Hepatocyte (in vitro differentiated cells): ENCODE measurements around the gene MKI67. TPM values are rescaled to one million over a fixed set of nuclear protein-coding genes. Genes with fewer than 3 reads are reported as not detected.

ENCODE experiments used
- DNase-seq: peaks from one replicate; pipeline ENCODE4 v3.0.0-alpha.2; 2016; ENCODE audit warnings: low spot score
- H2AFZ ChIP-seq: fragments of 200-600 bp; sonication (generic); 2 replicates; pipeline ENCODE4 v1.6.0; 2016; ENCODE audit warnings: antibody characterized with exemption, mild to moderate bottlenecking
- H3K27ac ChIP-seq: fragments of 200-600 bp; sonication (generic); 2 replicates; pipeline ENCODE4 v1.5.1; 2016; ENCODE audit warnings: mild to moderate bottlenecking
- H3K27me3 ChIP-seq: fragments of 200-600 bp; sonication (generic); 2 replicates; pipeline ENCODE4 v1.6.1; 2016
- H3K36me3 ChIP-seq: fragments of 200-600 bp; sonication (generic); replicated peaks from 2 replicates; pipeline ENCODE4 v1.5.1; 2016; ENCODE audit warnings: low read depth; ENCODE audit not compliant: insufficient read depth
- H3K4me1 ChIP-seq: fragments of 200-600 bp; sonication (generic); 2 replicates; pipeline ENCODE4 v1.5.1; 2016; ENCODE audit warnings: mild to moderate bottlenecking, moderate library complexity; ENCODE audit not compliant: insufficient read depth
- H3K4me2 ChIP-seq: fragments of 200-600 bp; sonication (generic); 2 replicates; pipeline ENCODE4 v1.6.0; 2016
- H3K4me3 ChIP-seq: fragments of 200-600 bp; sonication (generic); 2 replicates; pipeline ENCODE4 v1.5.1; 2016; ENCODE audit warnings: mild to moderate bottlenecking
- H3K79me2 ChIP-seq: fragments of 200-600 bp; sonication (generic); 2 replicates; pipeline ENCODE4 v1.6.0; 2017; ENCODE audit warnings: mild to moderate bottlenecking
- H3K9me2 ChIP-seq: fragments of 200-600 bp; sonication (generic); replicated peaks from 2 replicates; pipeline ENCODE4 v1.6.0; 2017; ENCODE audit warnings: mild to moderate bottlenecking; ENCODE audit not compliant: insufficient read depth
- H3K9me3 ChIP-seq: fragments of 200-600 bp; sonication (generic); 2 replicates; pipeline ENCODE4 v1.5.1; 2016; ENCODE audit warnings: low read depth, mild to moderate bottlenecking
- H4K20me1 ChIP-seq: fragments of 200-600 bp; sonication (generic); 2 replicates; pipeline ENCODE4 v1.6.0; 2016; ENCODE audit warnings: mild to moderate bottlenecking; ENCODE audit not compliant: insufficient read depth, poor library complexity, severe bottlenecking
- CTCF ChIP-seq: fragments of 200-600 bp; sonication (generic); IDR thresholded peaks from 2 replicates; pipeline ENCODE4 v1.5.1; 2016; ENCODE audit warnings: antibody characterized with exemption, mild to moderate bottlenecking; ENCODE audit not compliant: poor library complexity
- EZH2 ChIP-seq: fragments of 200-600 bp; sonication (generic); IDR thresholded peaks from 2 replicates; pipeline ENCODE4 v1.6.1; 2016; ENCODE audit warnings: antibody characterized with exemption, mild to moderate bottlenecking, borderline replicate concordance
- EZH2phosphoT487 ChIP-seq: fragments of 200-600 bp; sonication (generic); IDR thresholded peaks from one replicate; pipeline ENCODE4 v1.6.1; 2018; ENCODE audit warnings: antibody characterized with exemption, mild to moderate bottlenecking, low read depth, moderate library complexity; ENCODE audit not compliant: unreplicated experiment, severe bottlenecking
- WGBS: methylation state at CpG from one replicate; pipeline ENCODE4 v1.1.6; 2016; ENCODE audit warnings: low lambda C conversion rate; ENCODE audit errors: missing lambda C conversion rate; 5-methylcytosine and 5-hydroxymethylcytosine counted together
- polyA plus RNA-seq: library from polyadenylated mRNA; unstranded; fragments of >200 nt; fragmentation: Nextera tagmentation; extraction: Ambion mirVana; gene quantifications from 2 replicates; pipeline ENCODE4 v1.2.1, GENCODE V29; 2016
- total RNA-seq: library from RNA; depleted of rRNA; stranded (reverse); fragments of >200 nt; gene quantifications from 2 replicates; pipeline ENCODE4 v1.2.3, GENCODE V29; 2014

MKI67 gene
- total and polyA plus RNA-seq, 2 experiments from 2014 or later: 8.1 to 13.1 TPM

GRCh38 chr10:128077155-128077875, 48.9 kb downstream of the MKI67 start:
- H2AFZ ChIP-seq: no peak overlapping the region
- H3K4me1 ChIP-seq: no peaks in the 10 kb centered on the region
- H3K9me2 ChIP-seq: no peaks in the 10 kb centered on the region
- no peaks in the 10 kb centered on the region for H3K9me3 ChIP-seq
- DNase-seq: no peak
- H3K27me3 ChIP-seq: no peaks in the 10 kb centered on the region
- no peak overlapping the region for H3K27ac ChIP-seq
- H3K4me2 ChIP-seq: no peak overlapping the region
- no peak overlapping the region for H3K4me3 ChIP-seq
- no peaks in the 10 kb centered on the region for H3K79me2 ChIP-seq
- TF ChIP-seq EZH2phosphoT487: no peak
- no peak for TF ChIP-seq CTCF
- TF ChIP-seq EZH2: no peak
- H4K20me1 ChIP-seq: no peaks in the 10 kb centered on the region
- H3K36me3 ChIP-seq: no peaks in the 10 kb centered on the region
- WGBS: 93% methylated on average over 21 of the region's 21 CpGs

- Histone ChIP-seq H4K20me1 (no peaks in the 10 kb centered on the region), H3K4me1 (no peaks in the 10 kb centered on the region), H3K9me2 (no peaks in the 10 kb centered on the region), H3K79me2 (no peaks in the 10 kb centered on the region), H3K27me3 (no peaks in the 10 kb centered on the region), H2AFZ (no peak overlapping the region), H3K36me3 (no peaks in the 10 kb centered on the region), H3K27ac (no peak overlapping the region), H3K4me3 (no peak overlapping the region), H3K4me2 (no peak overlapping the region), H3K9me3 (no peaks in the 10 kb centered on the region)
- TF ChIP-seq EZH2phosphoT487: no peak
- no peak for TF ChIP-seq EZH2
- no peak for TF ChIP-seq CTCF
- 98% methylated on average over 5 of the region's 5 CpGs for WGBS
- DNase-seq: no peak
These were observed 51.6 kb downstream of the MKI67 start for GRCh38 chr10:128074589-128074988.

- DNase-seq: no peak
- WGBS: 89% methylated on average over 2 of the region's 2 CpGs
- no peak for TF ChIP-seq CTCF
- no peak for TF ChIP-seq EZH2
- TF ChIP-seq EZH2phosphoT487: no peak
These were observed 52.3 kb downstream of the MKI67 start for GRCh38 chr10:128073890-128074289.

More at GRCh38 chr10:128073890-128074289, 52.3 kb downstream of the MKI67 start:
- Histone ChIP-seq H3K4me2 (no peak overlapping the region), H3K79me2 (no peaks in the 10 kb centered on the region), H3K9me2 (no peaks in the 10 kb centered on the region), H3K9me3 (no peaks in the 10 kb centered on the region), H3K4me1 (no peaks in the 10 kb centered on the region), H3K4me3 (no peak overlapping the region), H4K20me1 (no peaks in the 10 kb centered on the region), H3K27me3 (no peaks in the 10 kb centered on the region), H3K27ac (no peak overlapping the region), H2AFZ (no peak overlapping the region), H3K36me3 (no peaks in the 10 kb centered on the region)
